Measurements from ENCODE around the gene ABLIM3. TPM values are rescaled to one million over a fixed set of nuclear protein-coding genes. Genes with fewer than 3 reads are reported as not detected.
A peak's percentile ranks its signal among the peaks of the same experiment; 100 is the strongest.

The ABLIM3 gene
- total RNA-seq, 1 donor = 24.9 TPM

- no peak for TF ChIP-seq CTCF (IDR thresholded peaks at IDR 0.05; ENCODE audit: insufficient read depth, low read length)
- no peak overlapping the region for H3K4me3 ChIP-seq (ENCODE audit: low read depth, low read length)
- DNase-seq (ENCODE audit: low read depth) = no peak
Measured at GRCh38 chr5:149195337-149195887, 54.1 kb downstream of the ABLIM3 start.

- no peak for TF ChIP-seq CTCF (IDR thresholded peaks at IDR 0.05; ENCODE audit: insufficient read depth, low read length)
- no peak overlapping the region for H3K4me3 ChIP-seq (ENCODE audit: low read depth, low read length)
- no peak for DNase-seq (ENCODE audit: low read depth)
Measured at GRCh38 chr5:149195962-149196361, 54.7 kb downstream of the ABLIM3 start.

- no peak overlapping the region for H3K4me3 ChIP-seq (ENCODE audit: low read depth, low read length)
- no peak for DNase-seq (ENCODE audit: low read depth)
- TF ChIP-seq CTCF (IDR thresholded peaks at IDR 0.05; ENCODE audit: insufficient read depth, low read length) = no peak
Measured at GRCh38 chr5:149198148-149198547, 56.9 kb downstream of the ABLIM3 start.

- TF ChIP-seq CTCF (IDR thresholded peaks at IDR 0.05; ENCODE audit: insufficient read depth, low read length) = no peak
- no peak for DNase-seq (ENCODE audit: low read depth)
Measured at GRCh38 chr5:149200355-149200754, 59.1 kb downstream of the ABLIM3 start.

GRCh38 chr5:149201121-149201637, 59.9 kb downstream of the ABLIM3 start:
- DNase-seq (ENCODE audit: low read depth) = peak; percentile 29
- no peak for TF ChIP-seq CTCF (IDR thresholded peaks at IDR 0.05; ENCODE audit: insufficient read depth, low read length)
- no peak overlapping the region for H3K4me3 ChIP-seq (ENCODE audit: low read depth, low read length)

More at GRCh38 chr5:149200355-149200754, 59.1 kb downstream of the ABLIM3 start:
- no peak overlapping the region for H3K4me3 ChIP-seq (ENCODE audit: low read depth, low read length)

GRCh38 chr5:149202910-149203451, 61.7 kb downstream of the ABLIM3 start:
- DNase-seq (ENCODE audit: low read depth) = no peak
- TF ChIP-seq CTCF (IDR thresholded peaks at IDR 0.05; ENCODE audit: insufficient read depth, low read length) = no peak
- no peak overlapping the region for H3K4me3 ChIP-seq (ENCODE audit: low read depth, low read length)
